WTC11 (cell line): ENCODE data around the gene ENTPD6. TPM values are rescaled to one million over a fixed set of nuclear protein-coding genes. Genes with fewer than 3 reads are reported as not detected.

ENCODE experiments used
- ATAC-seq: fragments of 200-7000 bp; cut with Tn5 transposase; 2 replicates; pipeline ENCODE4 v1.10.0; 2021; ENCODE audit warnings: mild to moderate bottlenecking, moderate library complexity
- CTCF ChIA-PET: fragments of 300-600 bp; sonication (Branson Sonifier 250); formaldehyde crosslinking; loops from one replicate; lab custom pipeline; 2021; ENCODE audit warnings: antibody characterized with exemption; lab: Charles Lee
- POLR2A ChIA-PET: fragments of 350-600 bp; sonication (Branson Sonifier 250); formaldehyde crosslinking; loops from one replicate; lab custom pipeline; 2021; ENCODE audit warnings: antibody characterized with exemption; lab: Charles Lee
- DNase-seq: peaks from one replicate; pipeline ENCODE4 v3.0.0; 2021; ENCODE audit warnings: low spot score
- H3K27ac Mint-ChIP-seq: 2 replicates; pipeline ENCODE4 v1.8.0; 2021; ENCODE audit warnings: mixed read lengths
- H3K27me3 Mint-ChIP-seq: 2 replicates; pipeline ENCODE4 v1.8.0; 2021; ENCODE audit warnings: low read depth, mild to moderate bottlenecking, moderate library complexity, mixed read lengths
- H3K36me3 Mint-ChIP-seq: 2 replicates; pipeline ENCODE4 v1.8.0; 2021; ENCODE audit warnings: mixed read lengths
- H3K4me1 Mint-ChIP-seq: 2 replicates; pipeline ENCODE4 v1.8.0; 2022; ENCODE audit warnings: mixed read lengths
- H3K4me3 Mint-ChIP-seq: 2 replicates; pipeline ENCODE4 v1.8.0; 2021; ENCODE audit warnings: mild to moderate bottlenecking, moderate library complexity, mixed read lengths
- H3K9me3 Mint-ChIP-seq: 2 replicates; pipeline ENCODE4 v1.8.0; 2021; ENCODE audit warnings: mixed read lengths
- AR ChIP-seq: fragments of 250-450 bp; sonication (Bioruptor Pico); IDR thresholded peaks from 2 replicates; pipeline ENCODE4 v1.9.0; 2021; ENCODE audit warnings: mild to moderate bottlenecking
- ATF1 ChIP-seq: sonication (generic); formaldehyde crosslinking; IDR thresholded peaks from 2 replicates; pipeline ENCODE4 v1.8.1; 2023; ENCODE audit warnings: mild to moderate bottlenecking, moderate library complexity, missing genetic modification reagents
- CBFB ChIP-seq: sonication (generic); formaldehyde crosslinking; IDR thresholded peaks from 2 replicates; pipeline ENCODE4 v1.8.1; 2022; ENCODE audit warnings: mild to moderate bottlenecking, low read depth, missing genetic modification reagents
- CREM ChIP-seq: sonication (generic); formaldehyde crosslinking; IDR thresholded peaks from 2 replicates; pipeline ENCODE4 v1.8.1; 2022; ENCODE audit warnings: mild to moderate bottlenecking, missing genetic modification reagents, moderate library complexity
- E2F4 ChIP-seq: sonication (generic); formaldehyde crosslinking; IDR thresholded peaks from 2 replicates; pipeline ENCODE4 v1.8.1; 2022; ENCODE audit warnings: low read depth, mild to moderate bottlenecking, moderate library complexity, missing genetic modification reagents, borderline replicate concordance
- ELF4 ChIP-seq: sonication (generic); formaldehyde crosslinking; IDR thresholded peaks from 2 replicates; pipeline ENCODE4 v1.8.1; 2022; ENCODE audit warnings: low read depth, mild to moderate bottlenecking, moderate library complexity, missing genetic modification reagents
- ESRRA ChIP-seq: sonication (generic); formaldehyde crosslinking; IDR thresholded peaks from 2 replicates; pipeline ENCODE4 v1.8.1; 2022; ENCODE audit warnings: mild to moderate bottlenecking, missing genetic modification reagents, borderline replicate concordance
- ETV6 ChIP-seq: sonication (generic); formaldehyde crosslinking; IDR thresholded peaks from 2 replicates; pipeline ENCODE4 v1.8.1; 2022; ENCODE audit warnings: mild to moderate bottlenecking, missing genetic modification reagents
- FOXJ3 ChIP-seq: sonication (generic); formaldehyde crosslinking; IDR thresholded peaks from 2 replicates; pipeline ENCODE4 v1.9.0; 2021; ENCODE audit warnings: missing genetic modification reagents, mild to moderate bottlenecking, borderline replicate concordance
- FOXK1 ChIP-seq: sonication (generic); formaldehyde crosslinking; IDR thresholded peaks from 2 replicates; pipeline ENCODE4 v1.8.0; 2022; ENCODE audit warnings: mild to moderate bottlenecking, moderate library complexity, missing genetic modification reagents
- FOXP1 ChIP-seq: sonication (generic); formaldehyde crosslinking; IDR thresholded peaks from 2 replicates; pipeline ENCODE4 v1.8.0; 2022; ENCODE audit warnings: missing genetic modification reagents, mild to moderate bottlenecking, moderate library complexity, borderline replicate concordance
- JAZF1 ChIP-seq: fragments of 250-450 bp; sonication (Bioruptor Pico); IDR thresholded peaks from 2 replicates; pipeline ENCODE4 v1.9.0; 2021; ENCODE audit warnings: moderate library complexity, mild to moderate bottlenecking, inconsistent platforms
- MAX ChIP-seq: sonication (generic); formaldehyde crosslinking; IDR thresholded peaks from 2 replicates; pipeline ENCODE4 v1.8.0; 2022; ENCODE audit warnings: mild to moderate bottlenecking, missing genetic modification reagents
- MYBL2 ChIP-seq: sonication (generic); formaldehyde crosslinking; IDR thresholded peaks from 2 replicates; pipeline ENCODE4 v1.8.1; 2023; ENCODE audit warnings: mild to moderate bottlenecking, moderate library complexity, missing genetic modification reagents
- NR1H2 ChIP-seq: sonication (generic); formaldehyde crosslinking; IDR thresholded peaks from 2 replicates; pipeline ENCODE4 v1.9.0; 2021; ENCODE audit warnings: mild to moderate bottlenecking, moderate library complexity, missing genetic modification reagents
- RORB ChIP-seq: fragments of 250-450 bp; sonication (Bioruptor Pico); IDR thresholded peaks from 2 replicates; pipeline ENCODE4 v1.9.0; 2021; ENCODE audit warnings: mild to moderate bottlenecking
- SMAD4 ChIP-seq: sonication (generic); formaldehyde crosslinking; IDR thresholded peaks from 2 replicates; pipeline ENCODE4 v1.8.0; 2022; ENCODE audit warnings: mild to moderate bottlenecking, missing genetic modification reagents
- SOX15 ChIP-seq: fragments of 250-450 bp; sonication (Bioruptor Pico); IDR thresholded peaks from 2 replicates; pipeline ENCODE4 v1.9.0; 2021; ENCODE audit warnings: mild to moderate bottlenecking
- SP1 ChIP-seq: sonication (generic); formaldehyde crosslinking; conservative IDR thresholded peaks from 2 replicates; pipeline ENCODE4 v1.8.1; 2022; ENCODE audit warnings: missing genetic modification reagents
- TEAD4 ChIP-seq: sonication (generic); formaldehyde crosslinking; IDR thresholded peaks from 2 replicates; pipeline ENCODE4 v1.8.0; 2022; ENCODE audit warnings: mild to moderate bottlenecking, missing genetic modification reagents
- TP53 ChIP-seq: sonication (generic); formaldehyde crosslinking; IDR thresholded peaks from 2 replicates; pipeline ENCODE4 v1.8.1; 2023; ENCODE audit warnings: mild to moderate bottlenecking, missing genetic modification reagents
- USF1 ChIP-seq: sonication (generic); formaldehyde crosslinking; IDR thresholded peaks from 2 replicates; pipeline ENCODE4 v1.8.0; 2022; ENCODE audit warnings: mild to moderate bottlenecking, missing genetic modification reagents
- ZBTB21 ChIP-seq: sonication (generic); formaldehyde crosslinking; IDR thresholded peaks from 2 replicates; pipeline ENCODE4 v1.8.1; 2023; ENCODE audit warnings: mild to moderate bottlenecking, missing genetic modification reagents, borderline replicate concordance
- ZBTB43 ChIP-seq: sonication (generic); formaldehyde crosslinking; IDR thresholded peaks from 2 replicates; pipeline ENCODE4 v1.8.1; 2023; ENCODE audit warnings: mild to moderate bottlenecking, missing genetic modification reagents
- total RNA-seq: library from RNA; stranded (reverse); gene quantifications from 3 replicates; pipeline ENCODE4 v1.2.3, GENCODE V29; 2021

ENTPD6 gene
- total RNA-seq, 1 experiment from 2014 or later, result 56.9 TPM

GRCh38 chr20:25205277-25206062 is 10.0 kb downstream of the ENTPD6 start (continued):
- no peak for TF ChIP-seq RORB (CRISPR knock-in tag)

GRCh38 chr20:25206063-25206403 is 10.5 kb downstream of the ENTPD6 start:
- Mint-ChIP-seq H3K4me3 (no peak overlapping the region), H3K4me1 (peaks cover 17% of the 10 kb centered on the region), H3K36me3 (0 out of 2 replicates have a peak, but pooled peaks cover 9% of the 10 kb centered on the region), H3K9me3 (no peaks in the 10 kb centered on the region), H3K27me3 (no peaks in the 10 kb centered on the region), H3K27ac (peak overlapping the region; percentile 11; the same call in 1 of the 2 replicates)
- no peak for ATAC-seq
- POLR2A ChIA-PET, result no interaction called here
- CTCF ChIA-PET, result no interaction called here
- no peak for DNase-seq
- TF ChIP-seq ETV6 (CRISPR knock-in tag) (no peak), TEAD4 (no peak), ZBTB43 (CRISPR knock-in tag) (no peak), FOXK1 (no peak), SOX15 (no peak), SMAD4 (CRISPR knock-in tag) (no peak), USF1 (CRISPR knock-in tag) (no peak), ZBTB21 (no peak), FOXJ3 (no peak), ATF1 (CRISPR knock-in tag) (no peak), NR1H2 (CRISPR knock-in tag) (no peak), JAZF1 (CRISPR knock-in tag) (no peak), E2F4 (CRISPR knock-in tag) (no peak)
- TF ChIP-seq, all 79 proteins: peak for 0

- TF ChIP-seq SP1 (CRISPR knock-in tag) (no peak), CREM (CRISPR knock-in tag) (no peak), MAX (no peak), TP53 (CRISPR knock-in tag) (no peak), AR (no peak), ESRRA (CRISPR knock-in tag) (no peak), FOXP1 (CRISPR knock-in tag) (no peak), MYBL2 (no peak), ELF4 (CRISPR knock-in tag) (no peak), RORB (CRISPR knock-in tag) (no peak), CBFB (CRISPR knock-in tag) (no peak)
- TF ChIP-seq, all 79 proteins: peak for 0
- no peak overlapping the region for H3K27ac Mint-ChIP-seq
- CTCF ChIA-PET, result no interaction called here
These were observed 11.0 kb downstream of the ENTPD6 start for GRCh38 chr20:25206548-25206947.

More at GRCh38 chr20:25206548-25206947, 11.0 kb downstream of the ENTPD6 start:
- ATAC-seq, result no peak
- POLR2A ChIA-PET, result no interaction called here
- Mint-ChIP-seq H3K9me3 (no peaks in the 10 kb centered on the region), H3K27me3 (no peaks in the 10 kb centered on the region), H3K4me1 (peaks cover 17% of the 10 kb centered on the region), H3K4me3 (no peak overlapping the region), H3K36me3 (peaks cover 13% of the 10 kb centered on the region; the same call in 1 of the 2 replicates)
- DNase-seq, result no peak
